IPS-18c (cell line): ENCODE results near the gene S100A14.
A peak's percentile ranks its signal among the peaks of the same experiment; 100 is the strongest.

Source experiments
- H3K4me3 ChIP-seq: 2 replicates; pipeline ENCODE4 v1.7.0; 2013; ENCODE audit warnings: low read depth, mild to moderate bottlenecking, low read length, moderate library complexity; ENCODE audit not compliant: insufficient read depth
- H3K9me3 ChIP-seq: one replicate; pipeline ENCODE4 v1.6.1; 2013; ENCODE audit warnings: mild to moderate bottlenecking, low read length, moderate library complexity; ENCODE audit not compliant: control insufficient read depth, insufficient read depth

S100A14 gene

DNA sequence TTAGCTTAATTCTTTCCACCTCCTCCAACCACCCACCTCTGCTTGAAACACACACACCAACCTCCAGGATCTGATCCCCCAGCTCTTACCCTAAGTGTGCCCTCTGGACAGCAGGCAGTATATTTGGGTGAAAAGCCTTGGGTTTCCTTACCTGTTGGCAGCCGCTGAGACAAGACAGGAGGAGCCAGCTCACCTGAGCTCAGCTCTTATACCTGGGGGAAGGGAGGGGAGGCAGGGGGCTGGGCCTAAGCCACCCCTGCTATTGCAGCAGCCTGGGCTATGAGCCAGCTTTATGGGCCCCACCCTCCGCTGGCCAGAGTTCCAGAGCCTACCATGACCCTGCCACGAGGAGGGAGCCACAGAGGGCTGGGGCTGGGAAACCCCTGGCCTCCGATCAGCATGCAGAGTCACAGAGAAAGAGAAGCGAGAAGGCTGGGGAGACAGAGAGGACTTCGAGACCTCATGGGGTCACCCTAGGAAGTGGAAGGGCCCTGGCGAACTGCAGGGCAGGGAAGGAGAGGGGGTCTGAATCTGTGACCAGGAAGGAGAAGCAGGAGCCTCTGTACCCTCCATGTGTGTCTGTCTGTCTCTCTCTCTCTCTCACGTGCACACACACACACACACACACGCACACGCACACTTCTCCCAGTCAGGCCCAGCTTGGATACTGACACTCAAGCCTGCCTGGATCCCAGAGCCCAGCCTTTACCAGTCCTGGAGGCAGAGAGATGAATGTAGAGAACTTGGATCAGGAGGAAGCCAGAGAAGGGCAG is at the start of gene S100A14:
Gene S100A14, minus strand, starts transcription at position 182 of the 773 bp plus-strand sequence. CDS start 467 bp downstream, outside the sequence.
- H3K4me3 ChIP-seq: no peak within 1 kb of the TSS

DNA sequence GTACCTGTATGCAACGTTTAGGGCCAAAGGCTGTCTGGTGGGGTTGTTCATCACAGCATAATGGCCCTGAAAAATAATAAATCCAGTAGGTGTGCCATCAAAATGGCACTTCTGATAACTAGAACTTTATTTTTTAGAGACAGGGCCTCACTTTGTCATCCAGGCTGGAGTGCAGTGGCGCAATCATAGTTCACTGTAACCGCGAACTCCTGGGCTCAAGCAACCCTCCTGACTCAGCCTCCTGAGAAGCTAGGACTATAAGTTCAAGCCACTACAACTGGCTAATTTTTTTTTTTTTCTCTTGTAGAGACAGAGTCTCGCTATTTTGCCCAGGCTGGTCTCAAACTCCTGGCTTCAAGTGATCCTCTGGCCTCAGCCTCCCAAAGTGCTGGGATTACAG is 47.1 kb upstream of the S100A14 start:
- no peak overlapping the region for H3K4me3 ChIP-seq
- no peaks in the 10 kb centered on the region for H3K9me3 ChIP-seq

More for the DNA sequence above, at the start of gene S100A14:
- no peaks in the 10 kb centered on the region for H3K9me3 ChIP-seq

DNA sequence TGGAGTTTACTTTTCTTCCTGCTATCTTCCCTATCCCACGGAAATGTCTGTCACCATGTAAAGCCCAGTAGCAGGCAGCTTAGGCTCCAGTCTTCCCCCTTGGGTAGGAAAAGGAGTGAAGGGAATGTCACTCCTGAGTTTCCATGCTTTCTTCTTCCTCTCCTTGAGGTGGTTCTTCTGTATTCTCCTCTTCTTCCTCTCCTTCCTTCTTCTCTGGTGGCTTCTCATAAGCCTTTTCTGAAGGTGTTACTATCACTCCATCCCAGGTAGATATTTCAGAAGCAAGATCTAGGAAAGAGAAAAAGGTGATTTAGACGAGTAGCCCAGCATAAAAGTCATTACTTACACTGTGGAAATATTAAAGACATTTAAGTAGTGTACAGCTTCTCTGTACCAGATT is 46.1 kb upstream of the S100A14 start:
- Histone ChIP-seq H3K4me3 (no peak overlapping the region), H3K9me3 (no peaks in the 10 kb centered on the region)

DNA sequence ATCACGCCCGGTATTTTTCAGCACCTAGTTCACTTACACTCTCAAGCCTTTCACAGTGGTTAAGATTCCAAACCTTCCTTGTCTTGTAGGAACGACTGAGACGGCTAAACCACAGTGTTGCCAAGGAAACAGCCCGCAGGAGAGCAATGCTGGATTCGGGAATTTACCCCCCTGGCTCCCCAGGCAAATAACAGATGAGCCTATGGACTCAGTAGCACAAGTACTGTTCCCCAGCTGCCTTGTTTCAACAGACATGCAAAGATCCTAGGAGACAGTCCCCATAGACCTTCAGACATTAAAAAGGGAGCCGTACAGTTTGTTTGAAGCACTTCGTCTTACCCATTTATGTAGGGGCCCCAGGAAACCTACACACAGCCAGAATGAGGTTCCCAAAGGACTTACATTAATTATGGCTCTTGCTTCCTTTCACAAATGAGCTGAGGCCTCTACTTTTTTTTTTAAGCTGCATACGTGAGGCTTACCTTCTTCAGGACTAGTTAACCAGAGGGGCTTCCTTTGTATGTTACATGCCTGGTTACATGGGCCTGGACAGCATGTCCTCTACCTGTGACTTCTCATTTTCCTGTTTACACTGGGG is 45.1 kb upstream of the S100A14 start:
- H3K9me3 ChIP-seq: no peaks in the 10 kb centered on the region
- H3K4me3 ChIP-seq: no peak overlapping the region

DNA sequence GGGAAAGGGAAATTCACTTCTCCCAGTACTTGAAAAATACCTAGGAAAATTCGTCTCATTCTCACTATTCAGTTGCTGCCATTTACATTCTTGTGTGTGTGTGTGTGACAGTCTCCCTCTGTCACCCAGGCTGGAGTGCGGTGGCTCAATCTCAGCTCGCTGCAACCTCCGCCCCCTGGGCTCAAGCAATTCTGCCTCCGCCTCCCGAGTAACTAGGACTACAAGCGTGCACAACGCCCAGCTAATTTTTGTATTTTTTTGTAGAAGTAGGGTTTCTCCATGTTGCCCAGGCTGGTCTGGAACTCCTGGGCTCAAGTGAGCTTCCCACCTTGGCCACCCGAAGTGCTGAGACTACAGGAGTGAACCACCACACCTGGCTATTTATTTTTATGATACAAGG is 43.5 kb upstream of the S100A14 start:
- Histone ChIP-seq H3K9me3 (no peaks in the 10 kb centered on the region), H3K4me3 (no peak overlapping the region)

DNA sequence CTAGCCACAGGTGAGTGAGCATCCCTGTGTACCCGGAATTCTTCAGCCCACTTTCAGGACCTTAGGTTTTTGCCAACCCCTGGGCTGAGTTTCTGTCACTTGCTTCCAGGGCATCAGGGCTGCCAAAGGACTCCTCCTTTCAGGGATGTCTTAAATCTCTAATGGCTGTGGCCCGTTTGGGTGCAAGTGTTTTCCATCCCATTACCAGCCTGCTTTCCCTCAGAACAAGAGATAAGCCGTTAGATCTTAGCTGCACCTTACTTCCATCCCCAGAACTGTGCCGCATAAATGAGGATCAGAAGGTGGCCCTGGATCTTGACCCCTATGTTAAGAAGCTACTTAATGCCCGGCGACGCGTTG is 43.0 kb upstream of the S100A14 start:
- Histone ChIP-seq H3K4me3 (peak overlapping the region; percentile 98), H3K9me3 (no peaks in the 10 kb centered on the region)

DNA sequence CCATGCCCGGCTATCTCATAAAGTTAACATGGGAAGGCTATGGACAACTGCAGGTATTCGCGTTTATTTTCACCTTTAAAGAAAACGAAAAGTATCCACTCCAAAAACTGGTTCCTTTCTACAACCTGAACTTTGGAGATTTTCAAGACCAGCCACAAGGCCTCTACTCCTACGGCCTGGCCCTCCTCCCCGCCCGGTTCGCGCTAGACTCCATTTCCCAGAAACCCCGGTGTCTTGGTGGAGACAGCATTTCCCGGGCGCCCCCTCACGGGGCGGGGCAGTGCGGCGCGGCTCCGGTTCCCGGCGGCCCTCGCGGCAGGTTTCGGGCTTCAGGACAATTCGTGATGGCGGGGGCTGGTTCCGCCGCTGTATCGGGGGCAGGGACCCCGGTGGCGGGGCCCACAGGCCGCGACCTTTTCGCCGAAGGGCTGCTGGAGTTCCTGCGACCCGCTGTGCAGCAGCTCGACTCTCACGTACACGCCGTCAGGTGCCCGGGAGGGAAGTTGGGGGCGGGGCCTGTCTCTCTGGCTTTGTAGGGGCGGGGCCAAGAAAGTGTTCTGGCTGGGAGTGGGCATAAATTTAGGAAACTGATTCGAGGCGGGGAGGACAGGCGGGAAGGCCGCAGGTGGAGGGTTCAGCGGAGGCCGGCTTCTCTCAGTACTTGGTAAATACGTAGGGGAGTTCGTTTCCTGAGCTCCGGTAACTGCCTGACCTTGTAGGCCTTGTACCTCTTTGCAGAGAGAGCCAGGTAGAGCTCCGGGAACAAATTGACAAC is 42.5 kb upstream of the S100A14 start, which contains the start of gene SNAPIN:
Gene SNAPIN, plus strand, starts transcription at position 304 of the 775 bp plus-strand sequence. Its CDS starts 41 bp downstream, at position 345.
- Histone ChIP-seq H3K4me3 (peak within 1 kb of the TSS; percentile 98), H3K9me3 (no peaks in the 10 kb centered on the region)

DNA sequence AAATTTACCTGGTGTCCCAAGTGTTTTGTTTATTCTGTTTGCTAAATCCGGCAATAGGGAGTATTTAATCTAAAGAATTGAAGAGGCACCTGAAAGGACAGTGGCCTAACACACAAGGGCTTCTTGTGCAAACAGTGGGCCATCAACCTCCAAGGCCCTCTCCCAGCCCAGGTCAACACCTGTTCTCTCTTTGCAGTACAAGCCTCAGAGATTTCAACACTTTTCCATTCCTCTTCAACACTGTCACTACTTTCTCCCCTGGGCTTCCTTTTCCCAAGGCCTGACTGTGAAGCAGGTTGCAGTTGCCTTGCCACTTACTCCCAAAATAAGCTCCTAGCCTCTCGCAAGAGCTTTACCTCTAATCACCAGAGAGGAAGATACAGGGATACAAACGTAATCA is 39.2 kb upstream of the S100A14 start:
- H3K4me3 ChIP-seq: no peak overlapping the region
- no peaks in the 10 kb centered on the region for H3K9me3 ChIP-seq

DNA sequence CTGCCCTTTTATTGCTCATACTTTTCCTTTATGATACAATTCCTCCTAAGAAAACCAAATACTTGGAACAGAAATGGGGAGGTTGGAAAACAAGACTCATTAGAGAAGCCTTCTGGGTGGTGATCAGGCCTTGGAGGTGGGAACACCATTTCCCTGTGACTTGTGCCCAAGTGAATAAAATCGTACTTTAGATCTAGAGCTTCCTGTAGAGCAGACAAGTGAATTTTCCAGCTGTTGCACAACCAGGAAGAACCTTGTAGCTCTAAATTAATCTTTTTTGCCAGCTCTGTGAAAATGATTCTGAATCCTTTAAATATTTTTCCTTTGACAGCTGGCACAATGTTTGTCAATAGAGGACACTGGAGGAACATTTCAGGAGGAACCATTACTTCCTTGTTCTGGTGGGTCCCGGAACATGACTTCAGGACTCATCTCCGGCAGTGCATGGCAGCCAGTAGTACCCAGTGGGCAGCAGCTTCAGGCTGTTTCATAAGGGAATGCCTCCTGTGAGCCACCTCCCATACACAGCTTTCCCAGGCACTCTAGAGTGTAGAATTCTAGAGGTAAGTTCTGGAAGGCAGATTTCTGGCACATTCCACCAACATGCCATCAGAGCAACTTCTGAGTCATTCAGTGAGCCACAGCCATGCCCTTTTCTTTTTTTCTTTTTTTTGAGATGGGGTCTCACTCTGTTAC is 36.8 kb upstream of the S100A14 start:
- H3K9me3 ChIP-seq: no peaks in the 10 kb centered on the region
- no peak overlapping the region for H3K4me3 ChIP-seq

DNA sequence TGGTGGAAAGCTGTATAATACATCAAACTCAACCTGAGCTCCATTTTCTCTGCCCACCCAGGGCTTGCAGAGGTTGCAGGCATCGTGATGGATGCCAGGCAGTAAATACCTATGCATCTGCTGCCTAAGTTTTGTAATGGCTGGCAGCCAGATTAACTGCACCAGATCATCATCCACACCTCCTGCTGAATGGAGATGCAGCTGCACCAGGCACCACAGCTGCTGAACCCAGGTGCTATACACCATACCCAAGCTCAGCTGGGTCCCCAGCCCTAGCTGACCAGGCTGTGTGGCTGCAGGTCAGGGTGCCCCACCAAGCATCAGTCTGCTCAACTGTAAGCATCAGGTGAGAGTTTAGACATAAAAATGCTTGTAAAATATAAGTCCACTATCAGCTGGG is 35.6 kb upstream of the S100A14 start:
- H3K4me3 ChIP-seq: no peak overlapping the region
- no peaks in the 10 kb centered on the region for H3K9me3 ChIP-seq

DNA sequence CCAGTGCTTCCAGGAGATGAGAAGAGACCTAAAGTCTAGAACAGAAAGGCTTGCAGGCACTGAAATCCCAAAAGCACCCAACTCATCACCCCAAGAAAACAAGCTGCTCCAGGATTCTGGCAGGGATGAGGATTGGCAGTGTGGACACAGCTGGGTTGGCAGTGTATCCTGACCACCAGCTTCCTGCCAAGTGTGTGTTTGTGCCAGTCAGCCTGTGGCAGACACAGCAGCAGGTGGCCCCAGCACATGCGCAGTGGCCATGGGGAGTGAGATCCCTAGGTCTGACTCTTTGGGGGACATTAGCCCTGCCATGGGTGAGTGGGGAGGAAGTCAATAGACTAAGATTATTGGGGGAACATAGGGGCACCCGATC is 33.7 kb upstream of the S100A14 start:
- no peaks in the 10 kb centered on the region for H3K9me3 ChIP-seq
- H3K4me3 ChIP-seq: no peak overlapping the region

DNA sequence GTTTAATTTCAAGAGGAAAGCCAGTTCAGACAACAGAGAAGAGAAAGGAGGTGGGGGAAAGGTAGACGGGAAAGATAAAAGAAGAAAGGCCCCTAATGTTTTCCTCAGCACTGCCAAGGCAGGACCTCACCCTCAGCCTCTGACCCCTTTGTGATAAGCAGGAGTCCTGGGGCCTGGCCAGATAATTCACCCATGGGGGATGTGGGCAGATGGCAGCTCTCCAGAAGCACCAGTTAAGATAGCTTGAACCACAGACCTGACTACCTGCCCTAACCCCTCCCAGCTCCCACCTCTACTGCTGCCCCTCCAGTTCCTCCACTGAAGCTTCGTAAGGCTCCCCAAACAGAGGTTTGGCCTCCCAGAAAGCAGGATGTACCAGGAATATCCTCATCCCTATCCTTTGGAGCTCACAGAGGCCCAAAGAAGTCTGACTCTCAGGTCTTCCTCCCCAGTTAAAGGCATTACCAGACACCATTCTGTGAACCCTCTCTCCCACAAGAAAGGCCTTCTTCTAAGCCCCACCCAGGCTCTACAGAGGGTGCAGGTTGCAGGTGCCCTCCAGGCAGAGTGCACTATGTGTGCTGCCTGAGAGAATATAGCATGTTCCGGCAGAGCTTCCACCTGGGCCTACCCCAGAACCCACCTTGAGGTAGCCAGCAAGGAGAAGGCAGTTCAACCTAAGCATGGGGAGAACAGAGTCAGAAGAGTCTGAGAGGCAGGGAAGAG is 33.2 kb upstream of the S100A14 start:
- no peak overlapping the region for H3K4me3 ChIP-seq
- H3K9me3 ChIP-seq: no peaks in the 10 kb centered on the region

DNA sequence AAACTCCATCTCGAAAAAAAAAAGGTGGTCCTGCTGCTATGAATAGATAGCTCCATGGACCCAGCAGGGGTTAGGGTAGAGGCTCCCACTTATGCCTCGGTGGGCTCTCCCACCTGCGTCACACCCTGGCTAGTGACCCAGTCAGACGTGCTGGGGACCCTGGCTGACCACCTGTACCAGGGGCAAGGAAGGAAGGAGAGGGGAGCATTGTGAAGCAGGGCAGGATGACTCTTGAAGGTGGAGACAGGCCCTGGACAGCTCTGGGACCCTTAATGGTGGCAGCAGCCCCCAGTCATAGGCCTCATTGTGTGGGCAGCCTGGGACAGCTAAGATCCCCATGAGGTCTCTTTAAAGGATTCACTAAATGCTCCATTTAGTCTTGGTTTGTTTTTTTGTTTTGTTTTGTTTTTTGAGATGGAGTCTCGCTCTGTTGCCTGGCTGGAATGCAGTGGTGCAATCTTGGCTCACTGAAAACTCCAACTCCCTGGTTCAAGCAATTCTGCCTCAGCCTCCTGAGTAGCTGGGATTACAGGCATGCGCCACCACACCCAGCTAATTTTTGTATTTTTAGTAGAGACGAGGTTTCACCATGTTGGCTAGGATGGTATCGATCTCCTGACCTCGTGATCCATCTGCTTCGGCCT is 32.0 kb upstream of the S100A14 start:
- H3K9me3 ChIP-seq: no peaks in the 10 kb centered on the region
- H3K4me3 ChIP-seq: no peak overlapping the region

DNA sequence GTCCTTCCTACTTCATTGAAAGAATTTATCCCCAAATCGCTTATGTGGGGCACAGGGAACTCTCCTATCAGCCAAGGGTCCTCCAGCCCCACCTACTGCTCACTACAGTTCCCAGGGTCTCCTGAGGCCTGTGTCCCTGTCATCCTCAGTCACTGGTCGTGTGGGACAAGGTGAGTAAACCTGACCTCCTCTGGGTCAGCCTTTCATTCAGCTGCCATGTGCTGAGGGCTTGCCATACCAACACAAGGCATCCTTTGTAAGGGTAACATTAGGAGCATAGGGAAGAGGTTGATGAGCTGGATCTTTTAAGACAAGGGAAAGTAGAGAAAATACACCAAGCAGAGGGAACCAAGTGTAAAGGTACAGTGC is 31.2 kb upstream of the S100A14 start:
- H3K9me3 ChIP-seq: no peaks in the 10 kb centered on the region
- no peak overlapping the region for H3K4me3 ChIP-seq

DNA sequence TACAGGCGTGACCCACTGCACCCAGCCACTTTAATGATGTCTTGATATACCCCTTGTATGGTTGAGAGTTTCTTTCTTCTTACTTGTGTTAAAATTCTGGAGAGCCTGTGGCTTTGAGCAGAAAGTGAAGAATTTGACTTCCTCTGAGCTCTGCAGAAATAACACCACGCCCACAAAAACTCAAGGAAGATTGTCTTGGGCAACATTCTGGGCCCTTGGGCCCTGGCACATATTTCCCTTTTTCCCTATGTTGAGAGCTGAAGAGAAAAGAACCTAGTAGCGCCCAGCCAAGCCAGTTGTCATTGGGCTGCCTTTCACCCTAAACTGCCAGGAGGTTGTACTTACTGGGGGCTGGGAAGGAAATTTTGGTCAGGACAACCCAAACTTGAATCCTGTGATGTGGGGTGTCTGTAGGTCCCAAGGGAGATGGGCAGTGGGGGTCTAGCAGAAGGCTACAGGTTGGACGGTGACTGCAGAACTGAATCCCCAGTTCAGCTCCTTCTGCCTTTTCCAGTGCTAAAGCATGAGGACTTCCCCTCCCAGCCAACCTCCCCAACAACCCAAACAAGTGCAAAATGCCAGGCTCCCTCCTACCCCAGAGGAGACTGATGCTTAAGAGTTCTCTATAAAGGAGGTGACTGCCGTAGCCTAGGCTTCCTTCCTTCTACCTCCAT is 30.7 kb upstream of the S100A14 start:
- H3K4me3 ChIP-seq: no peak overlapping the region
- H3K9me3 ChIP-seq: no peaks in the 10 kb centered on the region

DNA sequence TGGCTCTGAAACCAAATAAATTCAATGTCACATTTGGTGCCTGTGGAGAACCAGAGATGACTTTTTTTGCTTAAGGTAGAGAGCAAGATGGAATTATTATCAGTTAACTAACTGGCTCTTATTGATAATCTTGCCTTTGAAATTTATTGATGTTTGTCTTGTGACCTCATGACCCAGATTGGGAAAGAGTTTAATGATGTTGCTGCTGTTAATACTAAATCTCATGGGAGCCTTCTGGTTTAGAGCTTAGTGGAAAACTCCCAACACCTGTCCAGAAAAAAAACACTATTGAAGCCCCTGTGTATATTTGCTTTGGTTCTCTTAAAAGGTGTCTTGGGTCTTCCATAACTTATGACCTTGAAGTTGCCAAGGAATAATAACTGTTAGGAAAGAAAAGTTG is 27.7 kb upstream of the S100A14 start:
- Histone ChIP-seq H3K9me3 (no peaks in the 10 kb centered on the region), H3K4me3 (no peak overlapping the region)
